NCI-H345 treated with DMSO at 0.1 percent for 48 hours (cell line): Measurements from ENCODE around the gene FSTL4.
"Not testable (repeated sequence)": the region's sequence is repeated elsewhere in the genome, so short reads cannot be mapped to it uniquely, and the experiment has no call there.

ENCODE experiments used
- DNase-seq: peaks from one replicate; lab custom pipeline; 2025; ENCODE audit not compliant: unreplicated experiment; lab: John Stamatoyannopoulos, UW

Gene FSTL4

DNA sequence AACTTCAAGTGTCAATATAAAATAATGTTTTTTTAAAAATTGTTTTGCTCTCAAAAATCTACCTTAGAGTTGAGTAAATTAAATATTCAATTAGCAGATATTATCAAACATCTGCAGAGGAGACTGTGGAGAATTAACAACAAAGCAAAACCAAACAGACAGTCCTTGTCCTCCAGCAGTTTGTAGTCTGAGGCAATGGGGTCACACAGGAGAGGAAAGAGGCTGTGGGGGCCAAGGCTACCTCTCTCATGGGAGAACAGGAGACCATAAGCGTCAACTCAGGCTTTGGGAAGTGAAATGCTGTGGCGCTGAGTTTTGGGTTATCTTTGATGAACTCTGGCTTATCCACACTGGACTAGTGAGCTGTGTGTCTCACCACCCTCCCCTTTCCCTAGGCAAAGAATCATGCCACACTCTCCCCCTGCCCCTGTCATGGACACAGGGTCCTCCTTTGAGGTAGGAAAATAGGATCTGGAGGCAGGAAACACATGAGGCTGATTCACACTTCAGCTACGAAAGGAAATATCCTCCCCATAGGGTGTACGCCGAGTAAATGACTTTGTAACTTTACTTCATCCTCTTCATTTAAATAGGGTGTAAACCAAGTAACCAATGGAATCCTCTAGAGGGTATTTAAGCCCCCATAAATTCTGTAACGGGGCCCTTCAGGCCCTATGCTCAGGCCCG is 152.7 kb downstream of the FSTL4 start:
- DNase-seq: no peak

DNA sequence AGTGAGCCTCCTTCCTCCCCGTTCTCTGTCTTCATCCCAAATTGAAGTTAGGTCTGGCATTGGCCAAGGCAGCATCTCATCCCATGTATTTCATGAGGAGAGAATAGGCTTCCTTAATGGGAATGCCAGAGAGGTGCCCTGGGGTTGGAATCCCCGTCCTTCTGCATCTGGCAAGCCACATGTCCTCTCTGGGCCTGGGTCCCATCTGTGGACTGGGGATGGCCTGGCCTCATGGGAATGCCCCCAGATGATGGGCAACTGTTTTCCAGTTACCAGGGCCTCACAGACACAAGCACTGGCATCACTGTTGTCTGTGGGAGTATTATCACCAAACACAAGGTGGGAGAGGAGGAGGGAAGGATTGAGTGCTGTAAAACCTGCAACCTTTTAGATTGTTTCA is 153.9 kb downstream of the FSTL4 start:
- DNase-seq: no peak

DNA sequence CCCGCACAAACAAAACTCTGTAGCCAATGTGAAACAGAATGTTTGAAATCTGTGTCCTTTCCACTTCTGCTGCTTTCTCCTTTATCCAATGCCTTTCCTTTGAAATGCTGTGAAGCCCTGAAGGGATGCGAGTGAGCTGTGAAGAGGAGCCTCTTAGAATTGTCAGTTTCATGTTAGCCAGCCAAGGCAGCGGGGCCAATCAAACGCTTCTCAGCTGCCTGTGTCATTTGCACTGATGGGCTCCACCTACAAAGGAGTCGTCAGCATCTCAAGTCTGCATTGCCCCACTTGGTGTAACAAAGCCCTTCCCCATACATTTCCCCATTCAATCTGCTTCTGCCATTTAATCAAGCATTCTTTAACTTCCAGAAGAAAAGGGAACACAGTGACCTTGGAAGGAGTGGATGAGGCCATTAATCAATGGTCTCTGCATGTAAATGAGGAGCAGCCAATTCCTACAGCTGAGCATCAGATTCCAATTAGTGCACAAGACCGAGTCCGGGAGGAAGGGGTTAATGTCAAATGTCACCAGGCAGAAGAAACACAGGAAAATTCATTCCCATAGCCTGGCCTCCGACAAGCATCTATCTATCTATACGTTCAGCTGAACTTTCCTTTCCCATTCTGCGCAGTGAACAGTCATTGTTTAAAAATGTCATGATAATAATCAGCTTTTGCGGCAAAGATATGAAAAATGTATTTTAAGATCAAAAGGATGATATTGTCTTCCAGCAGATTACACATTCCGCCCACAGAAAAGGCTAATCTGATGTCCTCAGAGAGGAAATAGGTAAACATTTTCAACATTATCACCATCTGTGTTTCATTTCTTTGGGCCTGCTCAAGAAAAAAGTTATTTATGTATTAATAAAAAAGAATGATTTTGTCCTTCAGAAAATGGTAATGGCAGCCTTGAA is 154.6 kb downstream of the FSTL4 start:
- DNase-seq: no peak

DNA sequence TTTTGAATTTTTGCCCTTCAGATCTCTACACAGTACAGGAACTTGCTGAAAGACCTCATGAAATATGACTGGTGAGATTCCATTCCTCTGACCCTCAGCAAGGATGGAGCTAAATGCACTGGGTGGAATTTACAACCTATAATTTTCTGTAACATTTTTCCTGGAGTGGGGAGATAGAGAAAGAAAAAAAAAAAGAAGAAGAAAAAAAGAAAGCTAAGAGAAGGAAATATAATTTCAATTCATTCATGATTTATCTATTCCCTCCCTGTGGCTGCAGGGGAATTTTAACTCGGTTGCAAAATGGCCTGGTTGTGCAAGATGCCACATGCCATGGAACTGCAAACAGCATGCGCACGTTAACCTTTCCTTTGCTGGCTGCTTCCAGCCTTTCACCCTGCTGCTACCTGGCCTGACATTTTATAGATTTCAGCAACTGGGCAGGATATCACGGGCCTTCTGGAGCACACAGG is 155.4 kb downstream of the FSTL4 start:
- DNase-seq: no peak

DNA sequence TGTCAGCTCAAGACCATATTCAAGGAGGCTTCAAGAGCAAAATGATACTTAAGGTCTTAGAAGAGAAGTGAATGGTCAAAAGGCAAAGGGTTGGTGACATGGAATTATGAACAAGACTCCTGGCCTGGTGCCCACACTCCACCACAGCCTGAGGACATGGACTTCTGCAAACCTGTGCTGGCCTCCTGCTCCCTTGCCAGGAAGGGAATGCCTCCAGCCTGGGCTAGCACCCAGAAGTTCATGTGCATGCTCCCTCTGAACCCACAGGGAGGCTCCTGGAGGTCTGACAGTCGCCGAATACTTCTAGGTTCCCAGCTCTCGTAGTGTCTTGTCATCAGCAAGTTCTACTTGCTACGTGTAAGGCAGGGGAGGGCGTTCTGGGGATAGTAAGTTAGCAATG is 156.7 kb downstream of the FSTL4 start:
- DNase-seq: no peak

DNA sequence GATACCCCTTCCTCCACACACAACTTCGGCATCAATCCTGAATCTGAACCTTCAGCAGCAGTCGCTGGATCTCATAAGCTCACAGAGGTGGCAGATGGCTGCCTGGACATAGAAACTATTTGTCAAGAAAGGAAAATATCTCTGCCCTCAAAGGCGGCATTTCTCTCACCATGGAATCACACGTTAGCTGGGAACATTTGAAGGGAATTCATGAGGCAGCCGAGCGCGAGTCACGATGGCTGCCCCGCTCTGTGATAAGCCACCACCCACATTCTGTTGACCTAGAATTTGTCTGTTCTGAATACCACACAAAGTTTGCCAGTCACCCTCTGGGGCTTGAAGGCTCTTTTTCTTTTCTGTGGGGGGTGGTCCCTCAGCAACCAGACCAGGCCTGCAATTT is 157.9 kb downstream of the FSTL4 start:
- DNase-seq: no peak

DNA sequence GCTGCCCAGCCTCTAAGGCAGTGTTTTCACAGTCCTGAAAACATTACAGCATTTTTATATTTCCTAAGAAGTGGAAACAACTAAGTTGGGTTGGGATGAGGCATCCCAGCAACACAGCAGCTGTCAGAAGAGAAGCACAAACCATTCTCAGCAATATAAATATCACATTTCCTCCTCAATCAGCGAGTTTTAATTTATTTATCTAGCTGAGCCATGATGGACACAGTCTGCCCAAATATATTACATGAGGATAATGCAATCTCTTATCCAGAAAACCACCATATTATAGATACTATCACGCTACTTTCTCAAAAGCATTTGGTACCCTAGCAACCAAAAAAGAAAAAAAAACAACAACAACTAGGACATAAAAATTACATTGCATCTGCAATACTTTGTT is 158.5 kb downstream of the FSTL4 start:
- no peak for DNase-seq

DNA sequence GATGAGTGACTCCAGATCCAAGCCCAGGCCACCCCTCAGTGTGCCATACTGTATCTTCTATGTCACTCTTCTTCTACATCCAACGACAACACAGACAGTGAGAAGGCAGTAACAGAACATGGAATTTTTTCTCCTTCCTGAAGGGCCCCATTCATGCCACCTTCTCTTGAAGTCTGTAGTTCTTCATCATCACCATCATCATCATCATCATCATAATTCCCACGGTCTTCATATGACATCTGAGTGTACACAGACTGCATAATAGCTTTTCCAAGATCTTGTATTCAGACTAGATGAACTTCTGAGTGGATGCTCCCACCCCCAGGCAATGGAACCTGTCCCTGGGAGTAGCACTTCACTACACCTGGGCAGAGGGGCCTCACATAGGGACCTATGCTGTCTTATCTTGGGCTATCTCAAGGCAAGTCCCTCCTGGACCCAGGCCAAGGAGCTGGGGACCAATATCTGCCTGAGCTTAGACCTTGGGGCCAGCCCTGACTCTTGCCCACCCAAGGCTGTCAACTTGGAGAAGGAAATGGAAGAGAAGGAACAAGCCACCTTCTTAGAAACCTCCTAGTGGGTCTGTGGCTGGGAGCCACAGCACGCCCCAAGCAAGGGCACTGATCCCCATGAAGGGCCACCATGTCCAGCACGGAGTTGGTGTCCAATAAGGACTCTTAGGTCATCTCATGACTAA is 159.1 kb downstream of the FSTL4 start:
- no peak for DNase-seq

DNA sequence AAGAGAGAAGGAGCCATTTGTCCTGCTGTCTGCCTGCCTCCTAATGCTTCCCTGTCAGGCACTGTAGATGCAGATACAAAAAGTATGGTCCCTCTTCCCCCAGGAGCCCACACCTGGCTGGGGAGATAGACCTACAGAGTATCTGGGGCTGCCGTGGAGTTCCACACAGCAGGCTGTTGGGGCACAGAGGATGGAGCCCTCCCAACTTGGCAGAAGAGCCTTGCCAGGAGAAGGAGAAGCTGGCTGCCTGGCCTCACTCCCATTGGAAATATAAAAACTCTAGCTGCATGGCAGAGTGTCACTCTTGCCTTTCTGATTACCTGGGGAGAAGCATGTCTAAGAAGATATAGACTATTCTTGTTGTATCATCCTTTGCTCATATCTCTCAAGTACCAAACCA is 160.4 kb downstream of the FSTL4 start:
- no peak for DNase-seq

DNA sequence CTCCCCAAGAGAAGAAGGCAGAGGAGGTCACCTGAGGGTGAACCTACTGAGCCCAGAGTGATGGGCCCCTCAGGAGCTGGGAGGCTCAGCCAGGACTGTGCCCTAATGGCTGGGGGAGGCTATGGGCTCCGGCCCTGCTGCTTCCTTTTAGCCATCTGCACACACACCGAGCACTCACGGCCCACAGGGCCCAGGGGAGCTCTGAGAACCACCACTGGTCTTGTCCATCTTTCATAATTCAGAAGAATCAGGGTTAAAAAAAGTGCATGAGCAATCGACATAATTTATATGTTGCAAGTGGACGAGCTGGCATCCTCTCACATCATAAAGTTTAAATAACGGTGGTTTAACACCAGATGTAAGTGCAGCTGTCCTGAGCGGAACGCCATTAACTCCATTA is 162.1 kb downstream of the FSTL4 start:
- DNase-seq: no peak

DNA sequence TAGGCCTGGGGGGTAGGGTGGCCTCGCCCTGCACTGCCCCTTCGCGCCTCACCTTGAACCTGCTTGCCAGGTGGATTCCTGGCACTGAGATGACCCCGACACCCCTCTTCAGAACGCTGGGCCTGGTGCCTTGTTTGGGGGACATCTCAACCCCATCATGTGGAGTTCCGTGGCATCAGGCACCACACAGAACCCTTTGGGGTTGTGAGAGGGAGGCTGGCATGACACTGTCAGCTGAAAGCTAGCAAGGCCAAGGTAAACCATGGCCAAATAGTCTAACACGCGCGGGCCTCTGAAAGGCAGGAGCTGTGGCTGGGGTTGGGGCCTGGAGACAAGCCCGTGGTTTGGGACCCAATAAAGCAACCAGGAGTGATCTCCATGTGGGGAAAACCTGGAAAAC is 163.2 kb downstream of the FSTL4 start:
- DNase-seq: no peak

DNA sequence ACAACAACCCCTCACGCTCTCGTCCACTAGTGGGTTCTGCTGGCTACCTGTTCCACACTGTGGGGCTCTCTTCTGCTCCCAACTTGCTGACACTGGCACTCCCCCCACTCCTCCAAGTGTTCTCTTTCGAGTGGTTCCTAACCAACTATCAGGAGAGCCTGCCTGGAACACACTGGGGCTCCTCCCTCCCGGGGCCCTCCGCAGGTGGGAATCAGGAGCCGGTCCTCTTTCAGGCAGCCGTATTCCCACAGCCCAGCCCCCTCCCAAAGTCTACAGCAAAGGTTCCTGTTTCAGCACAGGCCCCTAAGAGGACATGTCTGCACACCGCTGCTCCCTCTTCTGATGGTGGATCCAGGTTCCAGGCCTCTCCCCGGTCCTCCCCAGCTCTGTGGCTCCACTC is 165.9 kb downstream of the FSTL4 start:
- DNase-seq: no peak

DNA sequence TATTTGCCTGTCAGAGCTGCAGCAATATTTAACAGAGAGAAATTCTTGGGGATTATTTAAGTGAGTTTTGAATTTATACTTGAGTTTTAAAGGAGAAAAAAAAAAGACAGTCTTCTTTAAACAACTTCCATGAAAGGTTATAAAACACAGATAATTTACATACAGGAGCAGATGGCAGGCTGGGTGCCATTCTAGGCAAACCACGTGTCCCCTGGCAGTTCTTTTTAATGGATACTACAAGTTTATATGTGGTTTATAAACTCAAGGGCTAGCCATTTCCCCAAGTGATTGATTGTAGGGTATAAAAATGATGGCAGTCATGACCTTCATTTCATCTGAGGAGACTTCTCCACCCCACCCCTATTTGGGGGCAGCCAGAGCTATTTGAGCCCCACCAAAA is 166.6 kb downstream of the FSTL4 start:
- DNase-seq: no peak

DNA sequence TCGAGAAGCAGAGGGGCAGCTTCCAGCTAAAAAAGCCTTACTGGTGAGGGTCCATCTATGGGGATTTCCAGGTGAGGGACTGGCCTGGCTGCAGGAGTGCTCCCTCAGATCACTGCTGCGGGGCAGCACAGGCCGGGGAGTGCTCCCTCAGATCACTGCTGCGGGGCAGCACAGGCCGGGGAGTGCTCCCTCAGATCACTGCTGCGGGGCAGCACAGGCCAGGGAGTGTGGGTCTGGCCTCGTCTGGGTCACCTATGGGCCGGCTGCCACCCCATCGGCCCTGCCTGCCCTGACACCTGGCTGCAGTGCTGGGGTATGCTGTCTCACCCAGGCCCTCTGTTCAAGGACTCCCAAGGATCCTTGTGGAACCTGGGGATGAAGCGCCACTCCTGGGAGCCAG is 167.1 kb downstream of the FSTL4 start:
- DNase-seq: not testable (repeated sequence)

DNA sequence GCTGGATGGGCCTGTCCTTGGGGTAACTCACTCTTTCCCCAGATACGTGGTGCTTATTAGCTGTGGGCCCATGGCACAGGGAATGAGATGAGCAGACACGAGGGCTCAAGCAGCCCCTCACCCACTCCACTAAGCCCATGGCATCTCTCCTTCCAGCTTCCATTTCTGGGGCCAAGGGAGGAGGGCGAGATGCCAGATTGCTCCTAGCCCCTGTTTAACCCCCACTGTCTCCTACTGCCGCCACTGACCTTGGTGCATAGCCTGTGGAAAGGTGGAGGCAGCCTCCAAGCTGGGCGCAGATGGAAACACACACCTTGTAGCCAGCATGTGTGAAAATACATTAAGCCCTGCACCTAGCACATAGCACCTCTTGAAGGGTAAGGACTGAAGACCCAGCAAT is 167.6 kb downstream of the FSTL4 start:
- DNase-seq: no peak

DNA sequence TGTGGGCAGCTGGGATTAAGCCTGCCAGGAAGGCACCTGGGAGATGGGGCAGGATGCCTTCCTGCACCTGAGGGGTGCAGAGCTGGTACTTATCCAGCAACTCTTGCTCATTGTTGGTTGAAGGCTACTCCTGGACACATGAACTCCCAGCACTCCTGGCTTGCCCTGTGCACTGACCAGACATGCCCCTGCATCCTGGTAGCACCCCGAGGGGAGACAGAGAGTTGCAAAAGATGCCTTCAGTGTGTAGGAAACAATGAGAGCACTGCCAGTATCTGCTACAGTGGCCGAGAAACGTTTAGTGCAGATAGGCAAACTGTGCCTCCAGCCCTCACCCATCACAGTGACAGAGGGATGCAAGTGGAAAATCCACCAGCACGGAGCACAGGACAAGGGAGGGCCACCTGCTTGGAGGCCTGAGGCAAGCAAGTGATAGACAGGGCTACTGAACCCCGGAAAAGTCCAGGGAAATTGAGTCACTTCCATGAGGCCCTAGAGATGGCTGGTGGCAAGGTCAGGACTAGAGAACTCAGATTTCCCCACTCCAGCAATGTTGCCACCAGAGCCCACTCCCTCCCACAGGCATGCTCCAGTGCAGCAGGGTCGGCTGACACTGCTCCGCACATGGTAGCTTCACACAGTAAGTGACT is 171.1 kb downstream of the FSTL4 start:
- DNase-seq: no peak

DNA sequence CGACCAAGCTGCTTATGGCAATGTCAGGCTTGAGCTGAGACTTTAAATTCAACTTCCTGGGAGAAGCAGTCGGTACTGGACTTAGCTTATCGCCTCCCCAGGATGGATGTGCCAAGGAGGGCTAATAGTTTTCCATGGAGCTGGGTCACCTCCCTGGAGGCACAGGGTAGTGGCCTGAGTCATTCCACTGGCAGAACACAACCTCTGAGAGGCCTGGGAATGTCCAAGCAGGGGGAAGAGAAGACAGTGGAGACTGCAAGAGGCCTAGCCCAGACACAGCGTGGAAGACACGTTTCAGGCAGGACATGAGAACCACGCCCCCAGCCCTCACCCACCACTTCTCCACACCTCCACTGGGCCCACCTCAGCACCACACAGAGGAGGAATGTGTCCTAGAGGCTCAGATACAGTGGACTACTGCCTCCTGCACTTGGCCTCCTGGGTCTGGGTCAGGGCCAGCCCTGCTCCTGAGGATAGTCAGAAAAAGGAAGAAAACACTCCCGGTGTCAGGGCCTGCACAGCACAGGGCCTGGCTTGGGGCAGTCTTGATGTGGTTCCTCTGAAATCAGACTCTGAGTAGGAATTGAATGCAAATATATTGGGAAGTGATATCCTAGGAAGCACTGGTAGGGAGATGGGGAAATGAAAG is 171.8 kb downstream of the FSTL4 start:
- DNase-seq: no peak

DNA sequence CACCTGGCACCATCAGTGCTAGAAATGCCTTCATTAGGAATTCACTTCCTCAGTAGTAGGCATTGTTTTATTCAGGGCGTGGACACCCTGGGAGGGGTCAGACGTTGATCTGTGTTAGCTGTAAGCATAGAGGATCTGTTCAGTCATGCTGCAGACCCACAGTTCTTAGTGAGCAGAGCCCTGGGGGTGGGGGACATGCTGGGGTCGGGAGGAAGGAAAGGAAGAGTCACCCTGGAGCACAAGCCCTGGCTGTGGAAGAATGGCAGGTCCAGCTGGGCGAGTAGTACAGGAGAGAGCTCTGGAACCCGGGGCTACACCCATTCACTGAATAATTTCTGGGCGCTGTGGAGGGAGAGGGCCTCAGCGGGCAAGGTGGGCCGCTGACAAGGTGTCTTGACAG is 172.5 kb downstream of the FSTL4 start:
- DNase-seq: no peak

DNA sequence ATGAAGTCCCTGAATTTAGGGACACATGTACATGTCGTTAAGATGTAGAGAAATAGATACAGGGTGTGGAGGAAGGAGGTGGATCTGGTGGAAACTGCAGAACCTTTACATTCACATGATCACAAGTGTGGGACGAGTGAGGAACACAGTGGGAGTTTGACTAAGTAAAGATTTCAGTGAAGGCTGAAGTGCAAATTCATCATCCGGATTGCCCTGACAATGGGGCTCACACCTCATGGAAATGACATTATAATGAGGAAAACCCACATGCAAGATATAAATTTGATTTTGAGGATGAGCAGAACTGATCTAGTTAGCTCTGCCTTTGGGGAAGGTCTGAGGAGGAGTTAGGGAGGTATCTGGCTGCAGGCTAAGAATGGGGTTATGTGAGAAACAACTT is 173.9 kb downstream of the FSTL4 start:
- no peak for DNase-seq

DNA sequence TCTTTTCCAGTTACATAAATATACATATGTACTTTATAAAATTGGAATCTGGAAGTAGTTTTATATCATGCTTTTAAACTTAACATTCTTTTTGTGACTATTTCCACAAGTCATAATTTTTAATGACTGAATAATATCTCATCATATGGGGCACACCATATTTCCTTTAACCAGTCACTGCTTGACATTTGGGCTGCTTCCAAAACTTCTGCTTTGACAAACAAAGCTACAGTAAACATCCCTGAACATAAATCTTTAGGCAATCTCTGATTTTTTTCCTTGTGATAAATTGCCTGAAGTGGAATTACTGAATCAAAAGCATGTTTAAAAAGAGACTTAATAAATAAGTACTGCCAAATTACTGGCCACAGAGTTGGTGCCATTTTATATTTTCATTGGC is 178.0 kb downstream of the FSTL4 start:
- no peak for DNase-seq

DNA sequence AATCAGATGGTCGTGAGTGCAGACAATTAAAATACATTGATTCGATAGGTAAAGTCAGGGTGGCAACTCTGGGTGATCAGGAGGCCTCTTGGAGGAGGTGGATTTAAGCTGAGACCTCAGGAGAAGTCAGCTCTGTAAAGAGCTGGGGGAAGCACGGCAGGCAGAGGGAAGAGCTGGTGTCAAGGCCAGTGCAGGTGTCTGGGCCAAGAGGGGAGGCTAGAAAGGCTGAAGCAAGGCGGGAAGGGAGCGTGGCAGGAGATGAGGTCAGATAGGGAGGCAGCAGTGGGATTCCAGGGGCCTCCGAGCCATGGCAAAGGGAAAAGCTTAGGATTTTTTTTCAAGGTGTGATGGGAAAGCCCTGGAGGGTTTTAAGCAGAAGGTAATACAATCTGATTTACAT is 178.7 kb downstream of the FSTL4 start:
- no peak for DNase-seq
